Keratinocyte (primary cell): ENCODE measurements around the gene MSMP.

Source experiments
- EZH2 ChIP-seq: IDR thresholded peaks from one replicate; pipeline ENCODE4 v1.6.1; 2012; ENCODE audit warnings: inconsistent platforms, mild to moderate bottlenecking, low read length, moderate library complexity
- TF ChIP-seq, protein P1 (sequence below), 3 experiments: IDR thresholded peaks in 1 of 3; conservative IDR thresholded peaks in 1 of 3; optimal IDR thresholded peaks in 1 of 3; 2 replicates in 2 of 3; 3 replicates in 1 of 3; pipeline versions ENCODE3 to v1.5.1; 2011; ENCODE audit warnings: low read length in 3 of 3, mild to moderate bottlenecking in 3 of 3, moderate library complexity in 2 of 3, control low read depth in 1 of 3, inconsistent platforms in 1 of 3; ENCODE audit not compliant: insufficient read depth in 2 of 3; ENCODE audit errors: extremely low read depth in 1 of 3

DNA sequence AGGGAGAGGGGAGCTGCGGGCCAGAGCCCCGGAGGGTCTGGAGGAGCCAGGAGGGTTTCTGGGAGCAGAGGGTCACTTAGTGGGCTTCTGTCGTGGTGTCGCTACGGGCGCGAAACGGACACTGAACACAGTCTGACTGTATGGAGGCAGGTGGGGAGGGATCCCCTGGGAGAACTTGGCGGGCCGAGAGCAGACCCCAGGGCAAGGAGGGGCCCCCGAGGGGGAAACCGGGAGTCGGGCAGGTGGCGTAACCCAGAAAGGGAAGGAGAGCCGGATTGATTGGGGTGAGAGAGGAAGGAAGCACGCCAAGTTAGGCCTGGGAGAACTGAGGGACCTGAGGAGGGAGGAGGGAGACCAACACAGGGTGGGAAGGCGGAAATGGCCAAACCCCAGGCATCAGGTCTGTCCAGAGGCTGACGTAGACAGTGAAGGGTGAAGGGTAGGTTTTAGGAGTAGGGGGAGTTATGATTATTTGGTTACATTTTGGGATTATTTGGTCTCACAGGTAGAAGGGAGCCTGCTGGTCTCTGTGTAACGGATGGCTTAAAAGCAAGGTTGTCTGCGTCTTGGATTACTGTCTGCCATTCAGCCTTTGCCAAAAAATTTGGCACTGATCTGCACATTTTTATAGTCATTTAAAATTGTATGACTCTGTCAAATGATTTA, 3.3 kb upstream of the MSMP start:
- TF ChIP-seq, protein P1, sequence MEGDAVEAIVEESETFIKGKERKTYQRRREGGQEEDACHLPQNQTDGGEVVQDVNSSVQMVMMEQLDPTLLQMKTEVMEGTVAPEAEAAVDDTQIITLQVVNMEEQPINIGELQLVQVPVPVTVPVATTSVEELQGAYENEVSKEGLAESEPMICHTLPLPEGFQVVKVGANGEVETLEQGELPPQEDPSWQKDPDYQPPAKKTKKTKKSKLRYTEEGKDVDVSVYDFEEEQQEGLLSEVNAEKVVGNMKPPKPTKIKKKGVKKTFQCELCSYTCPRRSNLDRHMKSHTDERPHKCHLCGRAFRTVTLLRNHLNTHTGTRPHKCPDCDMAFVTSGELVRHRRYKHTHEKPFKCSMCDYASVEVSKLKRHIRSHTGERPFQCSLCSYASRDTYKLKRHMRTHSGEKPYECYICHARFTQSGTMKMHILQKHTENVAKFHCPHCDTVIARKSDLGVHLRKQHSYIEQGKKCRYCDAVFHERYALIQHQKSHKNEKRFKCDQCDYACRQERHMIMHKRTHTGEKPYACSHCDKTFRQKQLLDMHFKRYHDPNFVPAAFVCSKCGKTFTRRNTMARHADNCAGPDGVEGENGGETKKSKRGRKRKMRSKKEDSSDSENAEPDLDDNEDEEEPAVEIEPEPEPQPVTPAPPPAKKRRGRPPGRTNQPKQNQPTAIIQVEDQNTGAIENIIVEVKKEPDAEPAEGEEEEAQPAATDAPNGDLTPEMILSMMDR (optimal IDR thresholded peaks at IDR 0.05 in 1 of 3, IDR thresholded peaks at IDR 0.05 in 1 of 3, conservative IDR thresholded peaks at IDR 0.05 in 1 of 3; ENCODE audit: extremely low read depth in 1 of 3, insufficient read depth in 2 of 3, low read length in 3 of 3): no peak
- TF ChIP-seq EZH2: no peak
